Stimulated activated CD8-positive, alpha-beta memory T cell treated with anti-CD3 and anti-CD28 coated beads, Interleukin-7, amount 100 ng/mL, for 1 hour (primary cell): Measurements from ENCODE around the gene REXO4.

ENCODE experiments used
- DNase-seq, 2 donors: peaks; one replicate each; pipeline ENCODE4 v3.0.0-alpha.2; 2020; ENCODE audit warnings: low read depth in 2 of 2

REXO4 gene, protein sequence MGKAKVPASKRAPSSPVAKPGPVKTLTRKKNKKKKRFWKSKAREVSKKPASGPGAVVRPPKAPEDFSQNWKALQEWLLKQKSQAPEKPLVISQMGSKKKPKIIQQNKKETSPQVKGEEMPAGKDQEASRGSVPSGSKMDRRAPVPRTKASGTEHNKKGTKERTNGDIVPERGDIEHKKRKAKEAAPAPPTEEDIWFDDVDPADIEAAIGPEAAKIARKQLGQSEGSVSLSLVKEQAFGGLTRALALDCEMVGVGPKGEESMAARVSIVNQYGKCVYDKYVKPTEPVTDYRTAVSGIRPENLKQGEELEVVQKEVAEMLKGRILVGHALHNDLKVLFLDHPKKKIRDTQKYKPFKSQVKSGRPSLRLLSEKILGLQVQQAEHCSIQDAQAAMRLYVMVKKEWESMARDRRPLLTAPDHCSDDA

DNA sequence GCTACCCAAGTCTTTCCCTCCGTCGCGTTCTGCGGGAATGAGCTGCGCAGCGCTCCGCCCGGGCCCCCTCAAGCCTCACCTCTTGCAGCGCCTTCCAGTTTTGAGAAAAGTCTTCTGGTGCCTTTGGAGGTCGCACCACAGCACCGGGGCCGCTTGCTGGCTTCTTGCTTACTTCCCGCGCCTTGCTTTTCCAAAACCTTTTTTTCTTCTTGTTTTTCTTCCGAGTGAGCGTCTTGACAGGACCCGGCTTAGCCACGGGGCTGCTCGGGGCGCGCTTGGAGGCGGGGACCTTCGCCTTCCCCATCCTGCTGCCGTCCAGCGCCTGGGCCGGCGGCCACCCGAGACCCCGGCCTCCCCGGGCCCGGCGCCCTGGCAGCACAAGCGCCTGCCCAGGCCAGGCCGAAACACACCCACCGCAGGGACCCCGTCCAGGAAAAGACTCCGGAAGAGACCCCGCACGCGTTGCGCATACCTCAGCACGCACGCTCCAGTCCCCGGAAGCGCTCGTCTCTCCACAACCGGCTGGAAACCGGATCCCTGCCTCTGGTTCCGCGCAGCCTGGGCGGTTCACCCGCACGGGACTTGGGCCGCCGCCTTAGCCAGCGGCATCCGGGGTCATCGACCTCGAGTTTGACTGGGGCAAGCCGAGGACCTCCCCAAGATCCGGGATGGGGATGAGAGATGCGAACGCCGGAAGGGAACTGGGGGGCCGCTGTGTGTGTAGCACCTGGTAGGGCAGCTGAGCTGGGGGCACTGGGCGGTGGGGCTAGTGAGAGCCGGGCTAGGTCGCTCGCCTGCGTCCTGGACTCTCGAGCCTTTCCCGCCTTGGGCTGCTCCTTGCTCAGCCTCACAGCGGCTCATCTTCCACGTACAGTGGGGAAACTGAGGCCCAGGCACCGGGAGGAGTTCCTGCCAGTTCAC is at the start of gene REXO4:
REXO4 (minus strand) TSS at position 470 of the 921 bp plus-strand sequence; CDS start at position 304, 166 bp downstream.
- peak; percentile 64 to 69 for DNase-seq

DNA sequence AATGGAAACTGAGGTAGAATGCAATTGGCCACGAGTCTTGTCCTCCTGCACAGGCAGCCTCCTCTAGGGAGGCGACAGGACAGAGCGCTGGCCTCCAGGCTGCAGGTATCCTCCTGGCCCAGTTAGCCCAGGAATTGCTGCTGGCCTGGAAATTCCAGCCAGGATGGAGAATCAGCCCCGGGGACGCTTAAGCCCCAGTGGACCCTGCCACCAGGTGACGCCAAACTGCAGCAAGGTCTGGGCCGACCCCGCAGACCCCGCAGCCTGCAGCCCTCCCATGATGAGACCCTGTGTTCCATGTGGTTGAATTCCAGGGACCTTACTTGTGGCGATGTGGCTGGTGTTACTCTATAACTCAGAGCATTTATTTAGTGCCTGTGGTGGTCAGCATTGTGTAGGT is 49.3 kb upstream of the REXO4 start:
- no peak for DNase-seq

DNA sequence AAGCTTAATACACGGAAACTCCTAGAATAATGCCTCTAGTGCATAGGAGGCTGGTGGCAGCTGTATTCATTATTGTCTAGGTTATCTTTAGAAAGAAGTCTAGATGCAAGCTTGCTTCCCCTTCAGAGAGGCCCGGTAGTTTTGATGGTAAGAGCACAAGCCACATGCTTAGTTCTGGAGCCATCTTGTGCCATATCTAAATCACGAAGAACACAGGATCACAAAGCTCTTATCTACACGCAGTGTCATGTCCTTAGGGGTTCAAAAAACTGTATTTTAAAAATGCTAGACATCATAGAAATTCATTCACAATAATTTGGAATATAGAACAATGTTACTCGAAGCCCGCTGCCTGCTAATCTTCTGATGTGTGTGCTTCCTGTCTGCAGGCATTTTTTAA is 48.2 kb upstream of the REXO4 start:
- no peak for DNase-seq

DNA sequence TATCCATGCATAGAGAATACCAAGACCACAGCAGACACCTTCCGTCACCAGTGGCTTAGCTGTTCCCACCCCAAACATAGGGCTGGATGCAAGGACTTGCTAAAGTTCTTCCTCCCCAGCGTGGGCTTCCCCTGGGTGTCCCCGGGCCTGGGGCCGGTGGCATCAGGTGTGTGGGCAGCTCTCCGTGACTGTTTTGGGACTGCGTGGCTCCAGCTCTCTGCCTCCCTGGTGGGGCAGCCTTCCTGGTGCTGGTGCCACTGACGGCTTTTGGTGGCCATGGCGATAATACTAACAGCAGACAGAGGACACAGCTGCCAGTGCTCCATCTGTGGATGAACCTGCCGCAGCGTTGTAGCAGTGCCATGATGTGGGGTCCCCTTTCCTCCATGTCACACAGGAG is 46.8 kb upstream of the REXO4 start:
- DNase-seq, result no peak

DNA sequence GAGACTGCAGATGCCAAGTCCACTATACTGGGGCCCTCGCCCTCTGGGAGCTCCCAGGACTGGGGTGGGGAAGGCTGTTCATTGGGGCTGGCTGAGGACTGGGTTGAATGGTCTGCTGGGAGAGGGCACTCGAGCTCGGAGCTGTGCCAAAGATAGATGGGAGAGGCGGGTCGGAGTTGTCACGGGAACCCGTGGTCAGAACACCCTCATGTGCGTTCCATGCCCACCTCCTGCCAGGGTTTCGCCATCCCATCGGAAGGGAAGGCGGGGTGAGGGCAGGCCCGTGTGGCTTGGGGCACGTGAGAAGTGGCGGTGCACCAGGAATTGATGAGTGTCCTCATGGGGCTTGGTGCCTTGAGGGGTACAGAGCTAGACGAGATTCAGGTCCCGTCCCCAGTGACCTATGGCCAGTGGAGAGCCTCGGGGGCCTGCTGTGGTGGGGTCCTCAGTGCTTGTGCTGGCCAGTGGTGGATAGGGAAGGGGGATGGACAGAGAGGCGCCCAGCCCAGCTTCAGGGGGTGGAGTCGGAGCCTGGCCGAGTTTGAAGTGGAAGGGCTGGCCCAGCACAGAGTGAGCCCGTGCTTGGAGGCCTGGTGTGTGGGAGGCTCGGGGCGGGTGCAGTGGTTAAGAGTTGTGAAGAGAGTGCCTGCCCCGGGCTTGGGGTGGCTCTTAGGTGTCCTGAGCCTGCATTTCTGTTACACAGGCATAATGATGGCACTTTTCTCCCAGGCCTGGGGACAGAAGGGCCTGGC is 46.2 kb upstream of the REXO4 start:
- no peak for DNase-seq

DNA sequence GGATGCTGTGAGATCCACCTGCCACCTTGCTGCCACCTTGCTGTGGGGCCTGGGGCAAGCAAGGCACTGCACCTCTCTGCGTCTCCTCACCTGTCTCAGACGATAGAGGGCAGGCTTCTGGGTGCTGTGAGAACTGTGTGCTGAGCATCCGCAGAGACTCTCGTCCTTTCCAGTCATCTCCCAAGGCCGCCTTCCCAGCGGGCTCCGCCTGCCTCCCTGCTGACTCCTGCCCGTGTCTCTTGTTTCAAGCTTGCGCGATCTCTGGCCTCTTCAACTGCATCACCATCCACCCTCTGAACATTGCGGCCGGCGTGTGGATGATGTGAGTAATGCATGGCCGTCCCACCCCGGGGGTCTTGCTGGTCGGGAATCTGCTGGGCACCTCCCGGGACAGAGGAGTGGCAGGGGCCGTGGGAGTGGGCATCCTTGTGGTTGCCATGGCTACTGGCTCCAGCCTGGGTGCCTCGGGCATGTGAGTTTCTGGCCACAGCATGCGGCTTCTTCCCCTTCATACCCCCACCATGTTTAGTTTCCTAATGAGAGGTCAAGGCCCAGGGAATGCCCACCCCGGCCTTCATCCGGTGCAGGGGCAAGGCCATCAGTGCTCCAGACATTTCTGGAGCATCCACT is 45.5 kb upstream of the REXO4 start:
- DNase-seq, result no peak

DNA sequence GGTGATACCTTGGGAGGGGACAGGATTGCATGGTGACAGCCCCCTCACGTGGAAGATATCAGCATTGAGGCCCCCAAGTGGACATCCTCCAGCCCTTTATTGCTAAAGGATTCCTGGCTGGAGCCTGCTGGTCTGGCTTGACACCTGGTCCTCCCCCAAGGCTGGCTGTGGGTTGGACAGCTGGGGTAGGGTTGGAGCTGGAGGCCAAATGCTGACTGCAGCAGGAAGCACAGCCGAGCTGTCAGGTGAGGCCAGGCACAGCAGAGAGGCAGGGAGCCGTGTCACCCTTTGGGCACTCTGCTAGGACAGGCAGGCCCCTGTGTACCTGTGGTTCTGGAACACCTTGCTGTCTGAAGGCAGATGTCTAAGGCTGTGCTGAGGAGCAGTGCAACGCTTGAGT is 44.2 kb upstream of the REXO4 start:
- no peak for DNase-seq

DNA sequence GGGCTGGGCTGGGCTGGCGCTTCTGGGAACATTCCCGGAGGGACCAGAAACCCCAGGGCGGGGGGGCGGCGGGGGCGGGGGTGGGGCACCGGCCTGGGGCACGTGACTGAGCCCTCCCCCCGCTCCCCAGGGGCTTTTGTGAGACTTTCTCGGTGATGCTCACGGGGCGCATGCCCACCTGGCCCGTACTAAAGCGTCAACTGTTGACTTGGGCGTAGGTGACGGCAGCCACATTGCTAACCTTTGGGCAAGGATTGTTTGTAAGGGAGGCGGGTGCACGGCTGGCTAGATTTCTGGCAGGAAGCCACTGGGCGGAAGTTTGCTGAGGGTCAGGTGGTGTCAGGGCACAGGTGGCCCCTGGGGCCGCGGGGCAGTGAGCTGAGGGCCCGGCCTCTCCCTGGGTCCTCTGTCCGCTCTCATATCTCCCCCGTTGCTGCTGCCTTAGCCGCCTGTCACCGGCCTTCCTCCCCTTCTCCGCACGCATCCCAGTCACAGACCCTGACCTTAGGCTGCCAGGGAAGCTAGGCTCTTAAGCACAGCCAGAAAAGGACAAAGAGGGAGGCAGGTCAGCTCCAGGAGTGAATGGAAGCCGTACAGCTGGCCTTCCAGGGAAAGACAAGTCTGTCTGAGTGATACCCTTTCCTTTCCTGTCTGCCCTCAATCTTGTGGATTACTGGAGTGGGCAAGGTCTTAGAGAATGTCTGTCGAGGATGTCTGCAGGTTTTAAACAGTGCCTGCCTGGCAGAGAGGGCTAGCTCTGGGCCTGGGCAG is 42.8 kb upstream of the REXO4 start:
- no peak for DNase-seq

DNA sequence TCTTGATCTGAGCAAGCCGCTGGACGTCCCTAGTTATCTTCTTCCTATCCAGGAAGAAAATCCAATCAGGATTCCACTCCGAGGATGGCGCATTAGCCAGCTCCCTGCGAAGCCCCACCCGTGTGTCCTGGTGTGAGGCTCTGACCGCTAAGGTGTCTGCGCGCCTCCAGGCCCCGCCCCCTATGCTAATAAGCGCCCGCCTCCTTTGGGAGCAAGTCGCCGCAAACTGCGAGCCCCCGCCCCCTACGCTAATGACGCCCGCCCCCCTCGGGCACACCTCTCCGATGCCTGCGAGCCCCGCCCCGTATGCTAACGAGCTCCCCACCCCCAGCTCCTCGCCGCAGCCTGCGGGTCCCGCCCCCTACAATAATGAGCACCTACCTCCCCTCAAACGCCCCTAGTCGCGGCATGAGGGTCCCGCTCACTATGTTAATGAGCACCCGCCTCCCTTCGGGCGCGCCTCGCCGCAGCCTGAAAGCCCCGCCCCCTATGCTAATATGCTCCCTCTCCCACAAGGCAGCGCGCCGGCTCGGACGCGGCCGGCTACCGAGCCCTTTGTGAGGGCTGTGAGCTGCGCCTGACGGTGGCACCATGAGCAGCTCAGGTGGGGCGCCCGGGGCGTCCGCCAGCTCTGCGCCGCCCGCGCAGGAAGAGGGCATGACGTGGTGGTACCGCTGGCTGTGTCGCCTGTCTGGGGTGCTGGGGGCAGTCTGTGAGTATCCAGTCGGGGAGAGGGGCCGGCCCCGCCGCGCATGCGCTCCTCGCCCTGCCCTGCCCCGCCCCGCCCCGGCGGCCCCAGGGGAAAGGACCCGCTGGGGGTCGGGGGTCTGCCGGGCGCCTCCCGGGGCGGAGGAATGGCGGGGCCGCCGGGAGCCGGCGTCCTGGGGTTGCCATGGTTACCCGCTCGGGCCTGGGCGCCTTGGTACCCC is 41.9 kb upstream of the REXO4 start, which contains the start of gene CACFD1:
CACFD1 (plus strand) TSS at position 503 of the 929 bp plus-strand sequence; CDS start at position 592, 89 bp downstream.
- peak; percentile 75 to 86 for DNase-seq

DNA sequence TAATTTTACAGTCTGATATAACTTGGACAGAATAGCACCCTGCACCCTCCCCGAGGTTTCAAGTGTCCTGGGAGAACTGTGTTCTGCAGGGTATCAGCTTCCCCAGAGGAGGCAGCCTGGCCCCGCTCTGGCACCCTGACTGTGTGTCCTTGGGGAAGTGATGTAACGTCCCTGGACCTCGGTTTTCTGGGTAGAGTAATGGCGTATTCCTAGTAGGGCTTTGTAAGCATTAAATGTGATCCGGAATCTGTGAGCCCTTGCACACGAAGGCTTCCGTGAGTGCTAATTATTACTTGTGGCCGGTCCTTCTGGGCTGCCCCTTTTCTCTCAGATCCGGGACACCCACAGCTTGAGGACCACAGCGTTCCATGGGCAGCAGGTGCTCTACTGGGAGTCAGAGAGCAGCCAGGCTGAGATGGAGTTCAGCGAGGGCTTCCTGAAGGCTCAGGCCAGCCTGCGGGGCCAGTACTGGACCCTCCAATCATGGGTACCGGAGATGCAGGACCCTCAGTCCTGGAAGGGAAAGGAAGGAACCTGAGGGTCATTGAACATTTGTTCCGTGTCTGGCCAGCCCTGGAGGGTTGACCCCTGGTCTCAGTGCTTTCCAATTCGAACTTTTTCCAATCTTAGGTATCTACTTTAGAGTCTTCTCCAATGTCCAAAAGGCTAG is 41.0 kb upstream of the REXO4 start:
- no peak for DNase-seq

DNA sequence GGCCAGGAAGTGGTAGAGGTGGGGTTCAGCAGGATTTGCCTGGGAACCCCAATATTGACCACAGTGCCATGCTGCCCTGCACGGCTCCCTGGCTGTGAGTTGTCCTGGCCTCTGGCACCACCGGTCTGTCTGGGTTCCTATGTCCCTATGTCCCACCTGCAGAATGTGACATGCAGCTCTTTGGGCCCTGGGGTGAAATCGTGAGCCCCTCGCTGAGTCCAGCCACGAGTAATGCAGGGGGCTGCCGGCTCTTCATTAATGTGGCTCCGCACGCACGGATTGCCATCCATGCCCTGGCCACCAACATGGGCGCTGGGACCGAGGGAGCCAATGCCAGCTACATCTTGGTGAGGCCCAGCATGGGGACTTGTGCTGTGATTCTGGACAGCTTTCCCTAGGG is 39.9 kb upstream of the REXO4 start:
- no peak for DNase-seq

DNA sequence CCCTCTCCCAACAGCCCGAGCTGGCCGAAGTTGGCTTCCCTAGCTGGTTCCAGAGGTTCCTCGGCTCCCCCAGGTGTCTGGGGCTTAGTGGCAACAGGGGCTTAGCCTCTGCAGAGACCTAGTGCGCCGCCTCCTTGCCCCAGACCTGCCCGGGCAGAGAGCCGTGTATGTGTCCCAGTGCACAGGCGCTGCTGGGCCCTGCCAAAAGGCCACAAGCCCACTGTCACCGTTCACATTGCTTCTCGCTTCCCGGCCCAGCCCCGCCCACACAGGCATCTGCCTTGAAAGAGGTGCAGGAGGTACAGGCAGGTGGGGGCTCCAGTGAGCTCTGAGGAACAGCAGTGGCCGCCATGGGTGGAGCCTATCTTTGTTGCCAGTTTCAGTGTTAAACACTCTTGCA is 39.4 kb upstream of the REXO4 start:
- no peak for DNase-seq

DNA sequence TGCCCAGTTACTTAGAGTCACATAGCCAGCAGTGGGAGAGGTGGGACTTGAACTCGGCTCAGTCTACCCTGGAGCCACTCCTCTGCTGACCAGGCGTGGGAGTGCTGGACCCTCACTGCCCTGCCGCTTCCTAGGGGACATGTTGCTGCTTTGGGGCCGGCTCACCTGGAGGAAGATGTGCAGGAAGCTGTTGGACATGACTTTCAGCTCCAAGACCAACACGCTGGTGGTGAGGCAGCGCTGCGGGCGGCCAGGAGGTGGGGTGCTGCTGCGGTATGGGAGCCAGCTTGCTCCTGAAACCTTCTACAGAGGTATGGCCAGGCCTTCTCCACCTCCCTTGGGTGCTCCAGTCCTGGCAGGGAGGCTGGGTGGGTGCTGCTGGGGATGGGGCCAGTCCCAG is 38.6 kb upstream of the REXO4 start:
- no peak for DNase-seq

DNA sequence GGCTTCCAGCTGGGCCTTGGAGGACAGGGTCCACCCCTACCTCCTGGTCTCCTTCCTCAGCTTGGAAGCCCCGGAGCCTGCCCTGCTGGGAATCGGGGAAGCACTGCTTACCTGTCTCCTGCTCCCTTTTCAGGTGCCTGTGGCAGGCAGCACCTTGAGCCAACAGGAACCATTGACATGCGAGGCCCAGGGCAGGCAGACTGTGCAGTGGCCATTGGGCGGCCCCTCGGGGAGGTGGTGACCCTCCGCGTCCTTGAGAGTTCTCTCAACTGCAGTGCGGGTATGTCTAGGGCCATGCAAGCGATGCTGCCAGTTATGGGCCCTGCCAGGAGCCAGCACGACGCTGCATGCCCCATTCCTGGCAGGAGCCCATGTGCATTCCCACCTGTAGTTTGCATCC is 38.1 kb upstream of the REXO4 start:
- no peak for DNase-seq

DNA sequence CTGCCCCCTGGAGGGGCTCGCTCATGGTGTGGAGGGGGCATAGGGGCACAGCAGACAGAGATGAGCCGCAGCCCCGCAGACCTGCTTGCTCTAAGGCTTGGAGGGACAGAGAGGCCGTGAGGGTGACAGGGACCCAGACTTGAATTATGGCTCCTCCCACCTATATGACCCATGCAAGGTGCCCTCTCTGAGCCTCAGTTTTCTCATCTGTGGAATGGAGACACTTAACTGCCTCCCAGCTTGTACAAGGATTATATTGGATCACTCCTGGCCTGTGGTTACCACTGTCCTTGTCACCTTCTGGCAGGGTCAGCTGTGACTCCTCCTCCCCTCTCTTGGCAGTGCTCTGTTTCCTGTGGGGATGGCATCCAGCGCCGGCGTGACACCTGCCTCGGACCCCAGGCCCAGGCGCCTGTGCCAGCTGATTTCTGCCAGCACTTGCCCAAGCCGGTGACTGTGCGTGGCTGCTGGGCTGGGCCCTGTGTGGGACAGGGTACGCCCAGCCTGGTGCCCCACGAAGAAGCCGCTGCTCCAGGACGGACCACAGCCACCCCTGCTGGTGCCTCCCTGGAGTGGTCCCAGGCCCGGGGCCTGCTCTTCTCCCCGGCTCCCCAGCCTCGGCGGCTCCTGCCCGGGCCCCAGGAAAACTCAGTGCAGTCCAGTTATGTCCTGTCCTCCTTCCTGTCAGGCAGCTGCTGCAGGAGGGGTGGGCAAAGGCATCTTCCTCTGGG is 37.3 kb upstream of the REXO4 start:
- no peak for DNase-seq

DNA sequence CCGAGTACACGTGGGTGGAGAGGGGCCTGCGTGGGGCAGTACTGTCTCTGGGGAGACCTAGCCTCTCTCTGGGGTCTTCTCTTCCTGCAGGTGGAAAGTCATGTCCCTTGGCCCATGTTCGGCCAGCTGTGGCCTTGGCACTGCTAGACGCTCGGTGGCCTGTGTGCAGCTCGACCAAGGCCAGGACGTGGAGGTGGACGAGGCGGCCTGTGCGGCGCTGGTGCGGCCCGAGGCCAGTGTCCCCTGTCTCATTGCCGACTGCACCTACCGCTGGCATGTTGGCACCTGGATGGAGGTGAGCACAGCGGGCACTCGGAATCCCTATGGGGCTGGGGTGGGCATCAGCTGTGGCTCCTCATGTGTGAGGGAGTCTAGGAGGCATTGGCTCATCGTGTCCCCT is 36.5 kb upstream of the REXO4 start:
- DNase-seq, result no peak

DNA sequence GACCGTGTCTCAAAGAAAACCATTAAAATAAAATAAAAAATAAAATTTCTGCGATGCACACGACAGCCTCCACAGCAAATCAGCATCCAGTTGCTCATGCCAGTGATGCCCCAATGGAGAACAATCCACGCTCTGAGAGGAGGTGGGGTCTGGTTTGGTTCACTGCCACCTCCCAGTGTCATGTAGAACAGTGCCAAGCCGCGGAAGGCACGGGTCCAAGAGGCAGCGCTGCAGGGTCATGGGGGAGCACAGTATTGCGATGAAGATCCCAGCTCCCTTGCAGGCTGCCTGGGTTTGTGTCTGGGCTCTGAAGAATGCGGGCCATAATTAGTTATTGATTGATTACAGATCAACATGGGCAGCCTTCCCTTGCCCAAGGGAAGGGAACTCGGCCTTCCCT is 35.8 kb upstream of the REXO4 start:
- no peak for DNase-seq

DNA sequence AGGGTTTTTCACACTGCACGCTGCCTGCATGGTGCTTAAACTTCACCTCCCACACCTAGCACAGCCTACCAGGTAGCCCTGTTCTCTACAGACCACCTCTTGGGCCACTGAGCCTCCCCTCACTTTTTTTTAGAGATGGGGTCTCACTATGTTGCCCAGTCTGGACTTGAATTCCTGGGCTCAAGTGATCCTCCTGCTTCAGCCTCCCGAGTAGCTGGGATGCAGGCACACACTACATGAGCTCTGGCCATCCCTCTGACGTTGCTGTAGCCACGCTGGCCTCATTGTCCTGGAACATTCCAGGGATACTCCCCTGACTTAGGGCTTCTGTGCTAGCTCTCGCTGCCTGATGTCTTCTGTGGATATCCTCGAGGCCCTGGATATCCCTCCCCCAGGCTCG is 34.8 kb upstream of the REXO4 start:
- no peak for DNase-seq
